Breast epithelium (tissue), 4 donors: Measurements from ENCODE around the gene CPNE9. TPM values are rescaled to one million over a fixed set of nuclear protein-coding genes. Genes with fewer than 3 reads are reported as not detected.
A peak's percentile ranks its signal among the peaks of the same experiment; 100 is the strongest.

Experiments used
- DNase-seq, 2 donors: peaks; one replicate each; pipeline ENCODE4 v3.0.0-alpha.2; 2019; ENCODE audit warnings: low spot score in 2 of 2
- H3K27ac ChIP-seq, 2 donors: fragments of 200-600 bp; sonication (generic) in 1 of 2; one replicate each; pipeline ENCODE4 v1.5.1; 2016 to 2019; ENCODE audit warnings: mild to moderate bottlenecking in 1 of 2
- H3K27me3 ChIP-seq, 2 donors: fragments of 200-600 bp; sonication (generic) in 1 of 2; one replicate each; pipeline versions ENCODE4 v1.5.1 to v1.6.0; 2017 to 2019; ENCODE audit warnings: control low read depth in 1 of 2, mild to moderate bottlenecking in 1 of 2
- H3K36me3 ChIP-seq: fragments of 200-600 bp; one replicate; pipeline ENCODE4 v1.5.1; 2019
- H3K4me1 ChIP-seq, 2 donors: fragments of 200-600 bp; sonication (generic); one replicate each; pipeline ENCODE4 v1.5.1; 2016 to 2019; ENCODE audit warnings: control low read depth in 1 of 2
- H3K4me3 ChIP-seq, 3 donors: fragments of 200-600 bp; sonication (generic); 1 replicate in 2 of 3; 2 replicates in 1 of 3; pipeline ENCODE4 v1.5.1; 2016 to 2019; ENCODE audit warnings: mild to moderate bottlenecking in 3 of 3, moderate library complexity in 2 of 3
- H3K9me3 ChIP-seq, 2 donors: fragments of 200-600 bp; sonication (generic) in 1 of 2; one replicate each; pipeline ENCODE4 v1.5.1; 2016 to 2019; ENCODE audit warnings: control low read depth in 1 of 2
- POLR2A ChIP-seq: fragments of 450-650 bp; IDR thresholded peaks from one replicate; pipeline ENCODE4 v1.6.1; 2016; ENCODE audit warnings: antibody characterized with exemption, mild to moderate bottlenecking, moderate library complexity
- POLR2AphosphoS5 ChIP-seq, 3 donors: sonication (generic); formaldehyde crosslinking; IDR thresholded peaks; one replicate each; pipeline ENCODE4 v1.6.1; 2017; ENCODE audit warnings: antibody characterized with exemption in 3 of 3
- intact Hi-C: fragments of 100-400 bp; cut with DNase I; formaldehyde crosslinking; loops from one replicate; pipeline ENCODE4 v1.15.1; 2023; ENCODE audit warnings: low total_unique reads
- total RNA-seq, 3 donors: library from RNA; depleted of rRNA; stranded (reverse); fragments of >200 nt; gene quantifications; one replicate each; pipeline ENCODE4 v1.1.0, GENCODE V29; 2016
- TF ChIP-seq, protein P1 (sequence below), 3 donors: fragments of 450-650 bp; IDR thresholded peaks; one replicate each; pipeline ENCODE4 v1.5.1; 2016 to 2017; ENCODE audit warnings: antibody characterized with exemption in 3 of 3, mild to moderate bottlenecking in 3 of 3, moderate library complexity in 3 of 3

CPNE9 gene
- total RNA-seq, 3 donors from 2014 or later: not detected

DNA sequence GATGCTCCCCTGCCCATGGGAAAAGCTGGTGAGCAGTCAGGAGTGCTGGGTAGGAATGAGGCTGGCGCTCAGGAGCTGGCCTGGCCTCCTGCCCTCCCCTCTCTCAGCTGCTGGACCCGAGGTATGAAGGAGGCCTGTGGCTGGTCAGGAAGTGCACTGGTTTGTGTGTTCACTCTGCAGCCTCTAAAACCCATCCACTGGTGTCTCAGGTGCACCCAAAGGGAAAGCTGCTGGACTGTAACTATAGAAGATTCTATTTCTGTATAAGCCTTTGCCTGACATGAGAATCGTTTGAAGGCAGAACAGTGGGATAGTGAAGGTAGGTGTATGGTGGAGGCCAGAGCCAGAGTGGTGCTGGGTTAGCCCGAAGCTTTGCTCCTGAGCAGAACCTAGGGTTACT lies 5.7 kb upstream of the CPNE9 start:
- no peak overlapping the region for H3K4me3 ChIP-seq
- TF ChIP-seq, protein P1, sequence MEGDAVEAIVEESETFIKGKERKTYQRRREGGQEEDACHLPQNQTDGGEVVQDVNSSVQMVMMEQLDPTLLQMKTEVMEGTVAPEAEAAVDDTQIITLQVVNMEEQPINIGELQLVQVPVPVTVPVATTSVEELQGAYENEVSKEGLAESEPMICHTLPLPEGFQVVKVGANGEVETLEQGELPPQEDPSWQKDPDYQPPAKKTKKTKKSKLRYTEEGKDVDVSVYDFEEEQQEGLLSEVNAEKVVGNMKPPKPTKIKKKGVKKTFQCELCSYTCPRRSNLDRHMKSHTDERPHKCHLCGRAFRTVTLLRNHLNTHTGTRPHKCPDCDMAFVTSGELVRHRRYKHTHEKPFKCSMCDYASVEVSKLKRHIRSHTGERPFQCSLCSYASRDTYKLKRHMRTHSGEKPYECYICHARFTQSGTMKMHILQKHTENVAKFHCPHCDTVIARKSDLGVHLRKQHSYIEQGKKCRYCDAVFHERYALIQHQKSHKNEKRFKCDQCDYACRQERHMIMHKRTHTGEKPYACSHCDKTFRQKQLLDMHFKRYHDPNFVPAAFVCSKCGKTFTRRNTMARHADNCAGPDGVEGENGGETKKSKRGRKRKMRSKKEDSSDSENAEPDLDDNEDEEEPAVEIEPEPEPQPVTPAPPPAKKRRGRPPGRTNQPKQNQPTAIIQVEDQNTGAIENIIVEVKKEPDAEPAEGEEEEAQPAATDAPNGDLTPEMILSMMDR (IDR thresholded peaks at IDR 0.05): no peak
- no peak for TF ChIP-seq POLR2AphosphoS5 (IDR thresholded peaks at IDR 0.05)
- no peak for TF ChIP-seq POLR2A
- no peaks in the 10 kb centered on the region for H3K9me3 ChIP-seq
- no peaks in the 10 kb centered on the region for H3K27me3 ChIP-seq
- H3K36me3 ChIP-seq: peaks cover 14% of the 10 kb centered on the region
- no peak for DNase-seq
- no peak overlapping the region for H3K27ac ChIP-seq
- intact Hi-C loops: no loop called here
- no peaks in the 10 kb centered on the region for H3K4me1 ChIP-seq

DNA sequence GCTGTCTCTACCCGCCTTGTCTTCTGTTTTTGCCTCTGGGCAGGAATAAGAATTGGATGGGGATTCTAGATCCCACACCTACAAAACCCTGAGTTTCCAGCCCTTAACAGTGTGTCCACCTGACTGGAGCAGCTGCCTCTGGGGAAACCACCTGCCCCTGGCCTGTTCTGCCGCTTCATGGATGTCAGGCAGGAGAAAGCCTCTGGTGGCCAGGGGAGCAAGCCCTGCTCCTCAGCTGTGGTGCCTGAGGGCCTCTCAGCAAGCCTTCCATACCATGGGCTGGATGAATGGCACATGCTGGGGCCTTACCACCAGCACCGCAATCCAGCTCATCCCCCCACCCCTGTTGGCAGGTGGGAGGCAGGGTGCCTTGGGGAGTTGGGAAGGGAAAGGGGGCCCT lies 5.3 kb upstream of the CPNE9 start:
- intact Hi-C loops: no loop called here
- no peak for TF ChIP-seq POLR2AphosphoS5 (IDR thresholded peaks at IDR 0.05)
- peaks cover 14% of the 10 kb centered on the region for H3K36me3 ChIP-seq
- H3K27ac ChIP-seq: no peak overlapping the region
- H3K27me3 ChIP-seq: no peaks in the 10 kb centered on the region
- no peak for DNase-seq
- no peaks in the 10 kb centered on the region for H3K9me3 ChIP-seq
- H3K4me1 ChIP-seq: no peaks in the 10 kb centered on the region
- no peak overlapping the region for H3K4me3 ChIP-seq

DNA sequence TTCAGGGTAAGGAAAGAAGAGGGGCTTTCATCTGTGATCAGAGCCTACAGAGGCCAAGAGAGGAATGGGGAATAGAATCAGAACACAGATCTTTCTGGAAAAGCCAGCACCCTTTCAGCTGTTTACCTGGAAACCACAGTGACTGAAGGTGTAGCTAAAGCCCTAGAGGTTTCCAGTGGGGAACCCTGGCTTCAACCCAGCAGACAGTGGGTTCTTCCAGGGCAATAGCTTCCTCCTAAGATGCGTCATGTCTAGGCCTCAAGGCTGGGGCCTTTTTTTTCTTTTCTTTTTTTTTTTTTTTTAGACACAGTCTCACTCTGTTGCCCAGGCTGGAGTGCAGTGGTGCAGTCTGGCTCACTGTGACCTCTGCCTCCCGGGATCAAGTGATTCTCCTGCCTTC lies 3.1 kb upstream of the CPNE9 start:
- H3K27me3 ChIP-seq: no peaks in the 10 kb centered on the region
- H3K9me3 ChIP-seq: no peaks in the 10 kb centered on the region
- H3K4me1 ChIP-seq: peaks cover 0 to 9% of the 10 kb centered on the region in 2 donors
- no peak overlapping the region for H3K4me3 ChIP-seq
- peak overlapping the region in 1 of 2 donors; percentile 52 for H3K27ac ChIP-seq
- intact Hi-C loops: no loop called here
- peak in 1 of 2 donors; percentile 25 for DNase-seq
- peaks cover 14% of the 10 kb centered on the region for H3K36me3 ChIP-seq
- TF ChIP-seq, protein P1 (IDR thresholded peaks at IDR 0.05): no peak

DNA sequence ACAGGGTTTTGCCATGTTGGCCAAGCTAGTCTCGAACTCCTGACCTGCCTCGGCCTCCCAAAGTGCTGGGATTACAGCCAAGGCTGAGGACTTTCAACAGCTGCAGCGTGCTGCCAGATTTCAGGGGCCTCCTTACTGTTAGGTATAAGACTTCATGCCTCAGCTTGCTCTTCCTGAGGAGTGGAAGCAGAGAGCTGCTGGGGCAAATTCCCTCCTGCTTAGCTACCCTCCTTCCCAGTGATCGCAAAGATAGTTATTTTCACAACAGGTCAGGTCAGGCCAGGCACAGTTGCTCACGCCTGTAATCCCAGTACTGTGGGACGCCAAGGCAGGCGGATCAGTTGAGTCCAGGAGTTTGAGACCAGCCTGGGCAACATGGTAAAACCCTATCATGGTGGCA lies 2.6 kb upstream of the CPNE9 start:
- no peak for DNase-seq
- intact Hi-C loops: no loop called here
- H3K27me3 ChIP-seq: no peaks in the 10 kb centered on the region
- H3K9me3 ChIP-seq: no peaks in the 10 kb centered on the region
- H3K4me1 ChIP-seq: peaks cover 0 to 9% of the 10 kb centered on the region in 2 donors
- TF ChIP-seq POLR2A (no peak), POLR2AphosphoS5 (IDR thresholded peaks at IDR 0.05) (no peak)
- TF ChIP-seq, protein P1 (IDR thresholded peaks at IDR 0.05): no peak
- peaks cover 14% of the 10 kb centered on the region for H3K36me3 ChIP-seq
- H3K27ac ChIP-seq: no peak overlapping the region
- no peak overlapping the region for H3K4me3 ChIP-seq

DNA sequence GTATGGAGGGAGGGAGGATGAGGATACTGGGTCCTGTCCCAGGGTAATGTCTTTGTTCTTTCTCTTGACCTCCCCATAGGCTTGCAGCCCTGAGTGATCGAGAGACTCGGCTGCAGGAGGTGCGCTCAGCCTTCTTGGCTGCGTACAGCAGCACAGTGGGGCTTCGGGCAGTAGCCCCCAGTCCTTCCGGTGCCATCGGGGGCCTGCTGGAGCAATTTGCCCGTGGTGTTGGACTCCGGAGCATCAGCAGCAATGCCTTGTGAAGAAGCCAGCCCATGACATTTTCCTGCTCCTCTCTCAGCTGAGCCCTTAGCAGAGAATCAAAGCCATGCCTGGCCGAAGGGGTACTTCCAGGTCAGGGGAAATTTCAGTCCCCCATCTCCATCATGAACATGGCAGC lies 1.9 kb upstream of the CPNE9 start:
- no peak for DNase-seq
- Histone ChIP-seq H3K9me3 (no peaks in the 10 kb centered on the region), H3K27me3 (no peaks in the 10 kb centered on the region), H3K27ac (no peak overlapping the region), H3K4me1 (peaks cover 0 to 9% of the 10 kb centered on the region in 2 donors), H3K4me3 (no peak overlapping the region), H3K36me3 (peaks cover 12% of the 10 kb centered on the region)
- TF ChIP-seq, protein P1 (IDR thresholded peaks at IDR 0.05): no peak
- TF ChIP-seq POLR2A: no peak
- TF ChIP-seq POLR2AphosphoS5 (IDR thresholded peaks at IDR 0.05): no peak
- intact Hi-C loops: no loop called here

DNA sequence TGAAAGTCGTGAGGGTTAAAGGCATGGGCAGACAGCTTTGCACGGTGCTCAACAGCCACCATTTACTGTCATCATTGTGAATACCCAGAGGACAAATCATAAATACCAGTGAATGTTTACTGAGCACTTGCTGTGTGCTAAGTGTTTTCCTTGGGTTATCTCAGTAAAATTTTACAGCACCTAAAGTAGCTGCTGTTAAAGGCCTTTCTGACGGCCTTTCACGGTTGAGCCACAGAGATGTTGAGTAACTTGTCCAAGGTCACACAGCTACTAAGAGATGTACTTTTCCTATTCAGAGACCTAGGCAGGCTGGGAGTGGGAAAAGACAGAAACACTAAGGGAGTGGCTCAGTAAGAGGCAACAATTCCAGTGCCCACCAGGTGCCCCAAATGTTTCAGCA lies 393 bp upstream of the CPNE9 start:
- TF ChIP-seq, protein P1 (IDR thresholded peaks at IDR 0.05): no peak
- no peak for TF ChIP-seq POLR2A
- no peak for TF ChIP-seq POLR2AphosphoS5 (IDR thresholded peaks at IDR 0.05)
- no peaks in the 10 kb centered on the region for H3K27me3 ChIP-seq
- DNase-seq: no peak
- intact Hi-C loops: no loop called here
- peaks cover 0 to 9% of the 10 kb centered on the region in 2 donors for H3K4me1 ChIP-seq
- H3K4me3 ChIP-seq: peak overlapping the region in 1 of 3 donors; percentile 60
- no peaks in the 10 kb centered on the region for H3K9me3 ChIP-seq
- no peak overlapping the region for H3K27ac ChIP-seq
- peaks cover 5% of the 10 kb centered on the region for H3K36me3 ChIP-seq
